Measurements from ENCODE around the gene SLC6A13. TPM values are rescaled to one million over a fixed set of nuclear protein-coding genes. Genes with fewer than 3 reads are reported as not detected.

The SLC6A13 gene
- total and polyA plus RNA-seq, 2 of the 8 experiments (the other 6 are each of a cell fraction or from before 2014, with no cell fraction given), result 0.03 TPM; not detected in 1

- H3K56ac ChIP-seq (replicated peaks; ENCODE audit: insufficient read length, low read depth, low read length), result no peak overlapping the region
- no peak overlapping the region for H2BK15ac ChIP-seq (ENCODE audit: low read length)
- ChIA-PET CTCF (ENCODE audit: partially characterized antibody) (interaction anchor here (1.0 to 1.7 kb wide), 2 partner anchors 14 to 66 kb away, joined by 3 to 6 read pairs; no protein-coding TSS in a partner anchor), POLR2A (ENCODE audit: partially characterized antibody) (interaction anchor here (1.0 kb wide), 2 partner anchors 13 to 65 kb away, joined by 3 read pairs; no protein-coding TSS in a partner anchor)
- H3K79me1 ChIP-seq (ENCODE audit: low read depth, low read length), result no peaks in the 10 kb centered on the region
- no peak overlapping the region for H2AK5ac ChIP-seq (ENCODE audit: low read depth, low read length)
- no peaks in the 10 kb centered on the region for H3K9me3 ChIP-seq (ENCODE audit: insufficient read depth in 2 of 2, low read depth in 1 of 2, low read length in 1 of 2)
- H3K9ac ChIP-seq (replicated peaks in 1 of 4; ENCODE audit: extremely low read depth in 1 of 4, low read depth in 3 of 4, low read length in 3 of 4), result no peak overlapping the region
- WGBS, 2 experiments (ENCODE audit: extremely low coverage in 1 of 2, insufficient coverage in 1 of 2, insufficient read length in 1 of 2, insufficient replicate concordance in 2 of 2, low coverage in 1 of 2, low lambda C conversion rate in 2 of 2, missing lambda C conversion rate in 1 of 2), result 91% methylated on average over 10 of the region's 10 CpGs; no CpG with 5 or more reads in 1 of the 2 experiments
- no peak overlapping the region for H3K18ac ChIP-seq (ENCODE audit: extremely low read depth, low read length)
- no peak overlapping the region for H3K23ac ChIP-seq (ENCODE audit: insufficient read length)
- no peak overlapping the region for H2BK120ac ChIP-seq (replicated peaks; ENCODE audit: low read depth, low read length)
- H3K79me2 ChIP-seq (ENCODE audit: control insufficient read depth in 1 of 2, insufficient read depth in 2 of 2, low read length in 2 of 2), result no peaks in the 10 kb centered on the region
- H4K20me1 ChIP-seq (replicated peaks in 1 of 2; ENCODE audit: control insufficient read depth in 1 of 2, insufficient read depth in 2 of 2, low read length in 2 of 2), result no peaks in the 10 kb centered on the region
- H3K4me3 ChIP-seq (ENCODE audit: extremely low read depth in 1 of 4, insufficient read depth in 2 of 4, low read depth in 3 of 4, low read length in 4 of 4), result no peak overlapping the region
- no peak overlapping the region for H3K14ac ChIP-seq (ENCODE audit: insufficient read length)
- H3K4me2 ChIP-seq (ENCODE audit: insufficient read depth in 1 of 2, low read depth in 2 of 2, low read length in 2 of 2), result no peak overlapping the region
- no peak for FAIRE-seq
- no peak for DNase-seq (ENCODE audit: low read depth in 1 of 2, low spot score in 2 of 2)
- no peak overlapping the region for H2AFZ ChIP-seq (ENCODE audit: low read length)
- no peaks in the 10 kb centered on the region for H3K23me2 ChIP-seq (ENCODE audit: low read depth, low read length)
- H4K8ac ChIP-seq (ENCODE audit: extremely low read depth, insufficient read depth, low read length), result no peak overlapping the region
- H3K4me1 ChIP-seq (replicated peaks in 1 of 4; ENCODE audit: control insufficient read depth in 3 of 4, insufficient read depth in 4 of 4, low read length in 3 of 4), result peaks cover 0 to 20% (median 14%) of the 10 kb centered on the region in 4 experiments; a peak in 6 of 7 replicates
- no peak overlapping the region for H4K91ac ChIP-seq (replicated peaks; ENCODE audit: insufficient read length, low read length)
- no peak overlapping the region for H3K27ac ChIP-seq (ENCODE audit: low read depth, low read length)
- no peak overlapping the region for H2BK5ac ChIP-seq (ENCODE audit: low read depth, low read length)
- no peak overlapping the region for H3K4ac ChIP-seq (replicated peaks; ENCODE audit: insufficient read length, low read depth, low read length)
- H3K27me3 ChIP-seq (replicated peaks in 1 of 4; ENCODE audit: control insufficient read depth in 3 of 4, extremely low read depth in 1 of 4, insufficient read depth in 3 of 4, low read length in 3 of 4), result no peaks in the 10 kb centered on the region; a peak in 2 of 7 replicates
- H2BK12ac ChIP-seq (ENCODE audit: low read depth, low read length), result no peak overlapping the region
- no peaks in the 10 kb centered on the region for H3K36me3 ChIP-seq (ENCODE audit: control insufficient read depth in 2 of 4, insufficient read depth in 4 of 4, low read length in 3 of 4)
- H4K5ac ChIP-seq (ENCODE audit: insufficient read length, low read depth, low read length), result no peak overlapping the region
- H2BK20ac ChIP-seq (ENCODE audit: low read length), result no peak overlapping the region
- no peak for TF ChIP-seq HDAC6 (IDR thresholded peaks at IDR 0.05; ENCODE audit: low read depth, low read length)
- no peak for TF ChIP-seq KDM5A (IDR thresholded peaks at IDR 0.05; ENCODE audit: low read length)
- no peak for TF ChIP-seq RFX5 (IDR thresholded peaks at IDR 0.05; ENCODE audit: borderline replicate concordance, low read depth, low read length)
- no peak for TF ChIP-seq ZNF274 (IDR thresholded peaks at IDR 0.05; ENCODE audit: borderline replicate concordance, extremely low read depth, low read length)
- TF ChIP-seq POU5F1 (IDR thresholded peaks at IDR 0.05; ENCODE audit: low read depth, low read length), result no peak
- no peak for TF ChIP-seq BRCA1 (IDR thresholded peaks at IDR 0.05; ENCODE audit: low read depth, low read length)
- no peak for TF ChIP-seq RXRA (IDR thresholded peaks at IDR 0.05; ENCODE audit: insufficient read depth, low read depth, low read length)
- TF ChIP-seq BACH1 (IDR thresholded peaks at IDR 0.05; ENCODE audit: low read length), result no peak
- TF ChIP-seq JUND (IDR thresholded peaks at IDR 0.05; ENCODE audit: low read length), result no peak
- no peak for TF ChIP-seq FOSL1 (IDR thresholded peaks at IDR 0.05; ENCODE audit: insufficient read depth, low read depth, low read length)
- no peak for TF ChIP-seq RAD21 (IDR thresholded peaks at IDR 0.05 in 1 of 2, conservative IDR thresholded peaks at IDR 0.05 in 1 of 2; ENCODE audit: low read depth in 2 of 2, low read length in 2 of 2)
- TF ChIP-seq, protein P1, sequence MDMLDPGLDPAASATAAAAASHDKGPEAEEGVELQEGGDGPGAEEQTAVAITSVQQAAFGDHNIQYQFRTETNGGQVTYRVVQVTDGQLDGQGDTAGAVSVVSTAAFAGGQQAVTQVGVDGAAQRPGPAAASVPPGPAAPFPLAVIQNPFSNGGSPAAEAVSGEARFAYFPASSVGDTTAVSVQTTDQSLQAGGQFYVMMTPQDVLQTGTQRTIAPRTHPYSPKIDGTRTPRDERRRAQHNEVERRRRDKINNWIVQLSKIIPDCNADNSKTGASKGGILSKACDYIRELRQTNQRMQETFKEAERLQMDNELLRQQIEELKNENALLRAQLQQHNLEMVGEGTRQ (IDR thresholded peaks at IDR 0.05; ENCODE audit: low read length), result no peak
- no peak for TF ChIP-seq SP4 (IDR thresholded peaks at IDR 0.05; ENCODE audit: low read length)
- no peak for TF ChIP-seq TEAD4 (IDR thresholded peaks at IDR 0.05; ENCODE audit: low read depth, low read length)
Measured at GRCh38 chr12:175250-175649, 87.4 kb downstream of the SLC6A13 start.
